ENCODE data around the gene LRRC4C.

DNA sequence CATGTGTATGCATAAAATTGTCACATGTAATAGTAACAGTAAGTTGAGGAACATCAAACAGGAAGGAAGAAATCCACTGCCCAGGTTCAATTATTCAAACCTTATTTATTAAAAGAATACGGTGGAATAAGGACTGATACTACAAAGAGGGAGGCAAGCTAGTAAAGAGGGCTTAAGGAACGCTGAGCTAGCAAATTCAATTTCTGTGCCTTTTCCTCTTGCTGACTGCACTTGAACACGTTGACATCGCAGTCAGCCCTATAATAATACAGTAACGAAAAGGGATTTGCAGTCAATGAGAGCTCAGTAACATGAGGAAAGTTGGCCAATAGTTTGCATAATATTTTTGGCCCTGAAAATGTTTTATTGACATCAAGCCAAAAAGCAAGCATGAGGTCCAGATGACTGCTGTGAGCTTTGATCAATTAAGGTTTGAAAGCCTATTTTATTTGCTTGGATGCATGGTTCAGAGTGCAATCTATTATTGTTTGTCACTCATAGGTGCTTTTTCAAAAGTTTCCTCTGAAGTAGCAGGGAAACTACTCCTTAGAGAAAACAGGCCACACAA is 861.8 kb downstream of the LRRC4C start:
- TF ChIP-seq CTCF (conservative IDR thresholded peaks at IDR 0.05 in 1 of 2, IDR thresholded peaks at IDR 0.05 in 1 of 2; ENCODE audit: extremely low read depth in 1 of 2, insufficient read depth in 1 of 2, low read depth in 1 of 2, low read length in 2 of 2) (no peak), EZH2 (IDR thresholded peaks at IDR 0.05; ENCODE audit: borderline replicate concordance, low read length) (no peak)
